Bronchial epithelial cell (primary cell): Measurements from ENCODE around the gene TTLL8. TPM values are rescaled to one million over a fixed set of nuclear protein-coding genes. Genes with fewer than 3 reads are reported as not detected.

ENCODE experiments used
- DNase-seq: peaks from one replicate; pipeline ENCODE4 v3.0.0-alpha.2; 2010; ENCODE audit warnings: low read depth
- FAIRE-seq: peaks from 2 replicates; lab custom pipeline; 2011; peaks lifted over from hg19 to GRCh38; lab: Jason Lieb, UNC
- H3K27me3 ChIP-seq: 2 replicates; pipeline ENCODE4 v1.5.1; 2011; ENCODE audit warnings: low read length; ENCODE audit not compliant: control insufficient read depth, insufficient read depth
- H3K36me3 ChIP-seq: 2 replicates; pipeline ENCODE4 v1.5.1; 2011; ENCODE audit warnings: low read length; ENCODE audit not compliant: control insufficient read depth, insufficient read depth
- H3K4me3 ChIP-seq: 2 replicates; pipeline ENCODE4 v1.5.1; 2011; ENCODE audit warnings: mild to moderate bottlenecking, low read depth, low read length, control low read depth
- CTCF ChIP-seq: IDR thresholded peaks from 2 replicates; pipeline ENCODE4 v1.5.1; 2011; ENCODE audit warnings: mild to moderate bottlenecking, moderate library complexity, low read length, control low read depth, inconsistent platforms; ENCODE audit not compliant: insufficient read depth, severe bottlenecking
- total RNA-seq: library from RNA; depleted of rRNA; stranded (reverse); fragments of >200 nt; gene quantifications from 2 replicates; pipeline ENCODE4 v1.2.1, GENCODE V29; 2014

The TTLL8 gene
- total RNA-seq, 1 donor from 2014 or later = not detected

GRCh38 chr22:50009765-50010675, 48.1 kb downstream of the TTLL8 start:
- FAIRE-seq = peak; percentile 88
- no peak overlapping the region for H3K4me3 ChIP-seq
- no peak for TF ChIP-seq CTCF
- H3K36me3 ChIP-seq = no peaks in the 10 kb centered on the region
- H3K27me3 ChIP-seq = peaks cover 26% of the 10 kb centered on the region
- no peak for DNase-seq

- Histone ChIP-seq H3K27me3 (peaks cover 21% of the 10 kb centered on the region), H3K36me3 (no peaks in the 10 kb centered on the region), H3K4me3 (no peak overlapping the region)
- FAIRE-seq (no peak), DNase-seq (no peak)
- no peak for TF ChIP-seq CTCF
Observed at GRCh38 chr22:50009251-50009650, 48.8 kb downstream of the TTLL8 start.

- Histone ChIP-seq H3K27me3 (peaks cover 17% of the 10 kb centered on the region), H3K4me3 (no peak overlapping the region), H3K36me3 (no peaks in the 10 kb centered on the region)
- no peak for TF ChIP-seq CTCF
- FAIRE-seq (no peak), DNase-seq (no peak)
Observed at GRCh38 chr22:50008151-50009040, 49.7 kb downstream of the TTLL8 start.

GRCh38 chr22:50007057-50007511, 51.0 kb downstream of the TTLL8 start:
- Histone ChIP-seq H3K4me3 (no peak overlapping the region), H3K36me3 (no peaks in the 10 kb centered on the region), H3K27me3 (peaks cover 12% of the 10 kb centered on the region)
- FAIRE-seq = no peak
- TF ChIP-seq CTCF = no peak
- no peak for DNase-seq

GRCh38 chr22:50004918-50005317, 53.2 kb downstream of the TTLL8 start:
- TF ChIP-seq CTCF = no peak
- DNase-seq (no peak), FAIRE-seq (no peak)
- H3K27me3 ChIP-seq = peaks cover 1% of the 10 kb centered on the region
- no peak overlapping the region for H3K4me3 ChIP-seq
- H3K36me3 ChIP-seq = no peaks in the 10 kb centered on the region
